Mesendoderm (in vitro differentiated cells): ENCODE results near the gene LHX3.

Source experiments
- DNase-seq: peaks from one replicate; pipeline ENCODE4 v3.0.0; 2013
- H2AK5ac ChIP-seq: 2 replicates; pipeline ENCODE4 v1.6.1; 2013; ENCODE audit warnings: low read length, inconsistent platforms
- H2BK120ac ChIP-seq: 2 replicates; pipeline ENCODE4 v1.6.1; 2013; ENCODE audit warnings: low read depth, mild to moderate bottlenecking, low read length, moderate library complexity, mixed read lengths
- H2BK15ac ChIP-seq: replicated peaks from 2 replicates; pipeline ENCODE4 v1.6.1; 2013; ENCODE audit warnings: low read depth, mild to moderate bottlenecking, moderate library complexity
- H2BK5ac ChIP-seq: 2 replicates; pipeline ENCODE4 v1.6.1; 2013; ENCODE audit warnings: low read length, inconsistent platforms
- H3K18ac ChIP-seq: 2 replicates; pipeline ENCODE4 v1.6.1; 2013; ENCODE audit warnings: mild to moderate bottlenecking, low read length, mixed read lengths
- H3K23ac ChIP-seq: one replicate; pipeline ENCODE4 v1.6.1; 2013; ENCODE audit warnings: low read length
- H3K27ac ChIP-seq: 2 replicates; pipeline ENCODE4 v1.5.1; 2013; ENCODE audit warnings: low read depth, mild to moderate bottlenecking, inconsistent platforms, low read length, moderate library complexity
- H3K27me3 ChIP-seq: 2 replicates; pipeline ENCODE4 v1.6.1; 2013; ENCODE audit warnings: low read length, control low read depth, mild to moderate bottlenecking, inconsistent platforms; ENCODE audit not compliant: insufficient read depth, poor library complexity
- H3K36me3 ChIP-seq: 2 replicates; pipeline ENCODE4 v1.6.1; 2013; ENCODE audit warnings: low read length, inconsistent platforms; ENCODE audit not compliant: control insufficient read depth, insufficient read depth
- H3K4ac ChIP-seq: one replicate; pipeline ENCODE4 v1.6.1; 2013; ENCODE audit warnings: low read depth, mild to moderate bottlenecking, low read length, moderate library complexity
- H3K4me1 ChIP-seq: 2 replicates; pipeline ENCODE4 v1.6.1; 2013; ENCODE audit warnings: low read depth, low read length, inconsistent platforms; ENCODE audit not compliant: control insufficient read depth
- H3K4me2 ChIP-seq: 2 replicates; pipeline ENCODE4 v1.6.1; 2013; ENCODE audit warnings: low read length
- H3K4me3 ChIP-seq: 2 replicates; pipeline ENCODE4 v1.5.1; 2013; ENCODE audit warnings: mild to moderate bottlenecking, low read length
- H3K56ac ChIP-seq: one replicate; pipeline ENCODE4 v1.6.1; 2013; ENCODE audit warnings: low read length
- H3K79me1 ChIP-seq: 2 replicates; pipeline ENCODE4 v1.6.1; 2013; ENCODE audit warnings: low read length, inconsistent platforms
- H3K79me2 ChIP-seq: 2 replicates; pipeline ENCODE4 v1.6.1; 2013; ENCODE audit warnings: mild to moderate bottlenecking, low read length; ENCODE audit not compliant: control insufficient read depth, insufficient read depth
- H3K9ac ChIP-seq: 2 replicates; pipeline ENCODE4 v1.6.1; 2013; ENCODE audit warnings: low read length, inconsistent platforms
- H4K5ac ChIP-seq: one replicate; pipeline ENCODE4 v1.6.1; 2013; ENCODE audit warnings: low read length
- H4K8ac ChIP-seq: one replicate; pipeline ENCODE4 v1.6.1; 2013; ENCODE audit warnings: low read depth, mild to moderate bottlenecking, control low read depth, low read length, moderate library complexity
- WGBS: extraction: QIAGEN DNeasy Blood & Tissue Kit; methylation state at CpG from one replicate; pipeline ENCODE4 v1.1.7; 2013; ENCODE audit warnings: low lambda C conversion rate, missing lambda C conversion rate; ENCODE audit not compliant: insufficient coverage; ENCODE audit errors: extremely low coverage; 5-methylcytosine and 5-hydroxymethylcytosine counted together

The LHX3 gene

GRCh38 chr9:136235171-136235570, 30.2 kb upstream of the LHX3 start:
- H2BK5ac ChIP-seq, result no peak overlapping the region
- no peak overlapping the region for H3K18ac ChIP-seq
- no peak overlapping the region for H3K27ac ChIP-seq
- H3K4me1 ChIP-seq, result no peaks in the 10 kb centered on the region
- H2AK5ac ChIP-seq, result no peak overlapping the region
- peaks cover 22% of the 10 kb centered on the region for H3K79me1 ChIP-seq
- no CpG with 5 or more reads among the region's 17 CpGs for WGBS
- H2BK120ac ChIP-seq, result no peak overlapping the region
- no peak overlapping the region for H3K9ac ChIP-seq
- H4K8ac ChIP-seq, result no peak overlapping the region
- H3K27me3 ChIP-seq, result no peaks in the 10 kb centered on the region
- no peak overlapping the region for H3K4ac ChIP-seq
- H3K4me2 ChIP-seq, result no peak overlapping the region
- peaks cover 21% of the 10 kb centered on the region for H3K79me2 ChIP-seq
- H3K4me3 ChIP-seq, result no peak overlapping the region
- H3K56ac ChIP-seq, result no peak overlapping the region
- no peak overlapping the region for H2BK15ac ChIP-seq
- no peak for DNase-seq
- no peak overlapping the region for H4K5ac ChIP-seq
- H3K23ac ChIP-seq, result no peak overlapping the region
- H3K36me3 ChIP-seq, result no peaks in the 10 kb centered on the region

- Histone ChIP-seq H3K4me3 (no peak overlapping the region), H2BK15ac (no peak overlapping the region), H3K27ac (no peak overlapping the region), H3K9ac (no peak overlapping the region), H2AK5ac (no peak overlapping the region), H3K4me1 (no peaks in the 10 kb centered on the region), H4K8ac (no peak overlapping the region), H3K18ac (no peak overlapping the region), H3K79me2 (peaks cover 19% of the 10 kb centered on the region), H3K27me3 (no peaks in the 10 kb centered on the region), H3K4ac (no peak overlapping the region), H3K36me3 (no peaks in the 10 kb centered on the region), H2BK5ac (no peak overlapping the region), H4K5ac (no peak overlapping the region), H3K4me2 (no peak overlapping the region), H3K23ac (no peak overlapping the region), H2BK120ac (no peak overlapping the region), H3K56ac (no peak overlapping the region), H3K79me1 (peaks cover 21% of the 10 kb centered on the region)
- WGBS, result no CpG with 5 or more reads among the region's 21 CpGs
- no peak for DNase-seq
These were observed 29.7 kb upstream of the LHX3 start for GRCh38 chr9:136234597-136234996.

DNA sequence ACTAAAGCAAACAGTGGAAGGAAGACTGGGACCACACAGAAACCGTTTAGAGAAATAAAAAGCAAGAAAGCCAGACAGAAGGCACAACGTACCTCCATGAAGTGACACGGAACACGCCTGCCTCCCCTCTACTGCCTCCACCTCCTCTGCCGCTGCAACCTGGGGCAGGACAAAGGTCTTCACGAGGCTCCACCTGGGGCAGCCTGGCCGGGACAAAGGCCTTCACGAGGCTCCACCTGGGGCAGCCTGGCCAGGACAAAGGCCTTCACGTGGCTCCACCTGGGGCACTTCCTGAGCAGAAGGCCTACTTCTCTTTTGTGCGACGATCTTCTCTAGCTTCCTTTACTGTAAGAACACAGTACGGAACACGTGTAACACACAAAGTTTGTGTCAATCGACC, 28.9 kb upstream of the LHX3 start:
- Histone ChIP-seq H2BK15ac (no peak overlapping the region), H3K18ac (no peak overlapping the region), H3K4ac (no peak overlapping the region), H2BK120ac (no peak overlapping the region), H3K79me1 (peaks cover 20% of the 10 kb centered on the region), H3K27me3 (no peaks in the 10 kb centered on the region), H4K5ac (no peak overlapping the region), H2AK5ac (no peak overlapping the region), H3K4me1 (no peaks in the 10 kb centered on the region), H3K56ac (no peak overlapping the region), H2BK5ac (no peak overlapping the region), H3K4me3 (no peak overlapping the region), H3K23ac (no peak overlapping the region), H4K8ac (no peak overlapping the region), H3K9ac (no peak overlapping the region), H3K27ac (no peak overlapping the region), H3K79me2 (peaks cover 15% of the 10 kb centered on the region), H3K4me2 (no peak overlapping the region), H3K36me3 (no peaks in the 10 kb centered on the region)
- no CpG with 5 or more reads among the region's 14 CpGs for WGBS
- no peak for DNase-seq

- H2BK120ac ChIP-seq, result no peak overlapping the region
- peaks cover 20% of the 10 kb centered on the region for H3K79me1 ChIP-seq
- H4K5ac ChIP-seq, result no peak overlapping the region
- H3K56ac ChIP-seq, result no peak overlapping the region
- DNase-seq, result no peak
- WGBS, result no CpG with 5 or more reads among the region's 15 CpGs
- no peak overlapping the region for H3K4me2 ChIP-seq
- peaks cover 11% of the 10 kb centered on the region for H3K79me2 ChIP-seq
- no peak overlapping the region for H3K9ac ChIP-seq
- H3K23ac ChIP-seq, result no peak overlapping the region
- no peaks in the 10 kb centered on the region for H3K36me3 ChIP-seq
- no peak overlapping the region for H3K4me3 ChIP-seq
- no peaks in the 10 kb centered on the region for H3K27me3 ChIP-seq
- H4K8ac ChIP-seq, result no peak overlapping the region
- H3K27ac ChIP-seq, result no peak overlapping the region
- H2BK15ac ChIP-seq, result no peak overlapping the region
- H2BK5ac ChIP-seq, result no peak overlapping the region
- H3K18ac ChIP-seq, result no peak overlapping the region
- no peak overlapping the region for H2AK5ac ChIP-seq
- H3K4me1 ChIP-seq, result no peaks in the 10 kb centered on the region
- H3K4ac ChIP-seq, result no peak overlapping the region
These were observed 28.5 kb upstream of the LHX3 start for GRCh38 chr9:136233411-136233810.

DNA sequence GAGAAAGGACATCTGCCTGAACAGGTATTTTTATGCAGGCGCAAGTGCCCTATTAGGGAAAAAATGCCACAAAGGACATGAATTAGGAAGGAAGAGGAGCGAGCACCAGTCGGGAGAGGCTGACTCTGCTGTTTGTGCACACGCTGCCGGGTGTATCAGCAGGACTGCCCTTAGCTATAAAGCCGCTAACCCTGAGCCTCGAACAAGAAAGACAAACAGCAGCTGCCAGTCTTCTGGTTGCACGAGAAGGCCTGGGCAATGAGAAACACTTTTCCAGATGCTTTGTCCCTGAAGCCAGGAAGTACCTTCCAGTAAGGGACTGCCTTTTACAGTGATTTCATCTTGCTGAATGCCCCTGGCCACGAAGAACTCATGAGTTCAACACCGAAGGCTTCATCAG, 28.0 kb upstream of the LHX3 start:
- no peak overlapping the region for H3K4me2 ChIP-seq
- H3K56ac ChIP-seq, result no peak overlapping the region
- no peak overlapping the region for H2AK5ac ChIP-seq
- no peak overlapping the region for H3K18ac ChIP-seq
- no peaks in the 10 kb centered on the region for H3K27me3 ChIP-seq
- H3K9ac ChIP-seq, result no peak overlapping the region
- peaks cover 6% of the 10 kb centered on the region for H3K79me2 ChIP-seq
- H4K5ac ChIP-seq, result no peak overlapping the region
- no peak overlapping the region for H2BK15ac ChIP-seq
- H3K4me3 ChIP-seq, result no peak overlapping the region
- H3K4ac ChIP-seq, result no peak overlapping the region
- no peak overlapping the region for H4K8ac ChIP-seq
- no peaks in the 10 kb centered on the region for H3K36me3 ChIP-seq
- H3K27ac ChIP-seq, result no peak overlapping the region
- no peaks in the 10 kb centered on the region for H3K4me1 ChIP-seq
- H2BK120ac ChIP-seq, result no peak overlapping the region
- H3K79me1 ChIP-seq, result peaks cover 17% of the 10 kb centered on the region
- no CpG with 5 or more reads among the region's 10 CpGs for WGBS
- no peak overlapping the region for H3K23ac ChIP-seq
- no peak overlapping the region for H2BK5ac ChIP-seq
- no peak for DNase-seq

DNA sequence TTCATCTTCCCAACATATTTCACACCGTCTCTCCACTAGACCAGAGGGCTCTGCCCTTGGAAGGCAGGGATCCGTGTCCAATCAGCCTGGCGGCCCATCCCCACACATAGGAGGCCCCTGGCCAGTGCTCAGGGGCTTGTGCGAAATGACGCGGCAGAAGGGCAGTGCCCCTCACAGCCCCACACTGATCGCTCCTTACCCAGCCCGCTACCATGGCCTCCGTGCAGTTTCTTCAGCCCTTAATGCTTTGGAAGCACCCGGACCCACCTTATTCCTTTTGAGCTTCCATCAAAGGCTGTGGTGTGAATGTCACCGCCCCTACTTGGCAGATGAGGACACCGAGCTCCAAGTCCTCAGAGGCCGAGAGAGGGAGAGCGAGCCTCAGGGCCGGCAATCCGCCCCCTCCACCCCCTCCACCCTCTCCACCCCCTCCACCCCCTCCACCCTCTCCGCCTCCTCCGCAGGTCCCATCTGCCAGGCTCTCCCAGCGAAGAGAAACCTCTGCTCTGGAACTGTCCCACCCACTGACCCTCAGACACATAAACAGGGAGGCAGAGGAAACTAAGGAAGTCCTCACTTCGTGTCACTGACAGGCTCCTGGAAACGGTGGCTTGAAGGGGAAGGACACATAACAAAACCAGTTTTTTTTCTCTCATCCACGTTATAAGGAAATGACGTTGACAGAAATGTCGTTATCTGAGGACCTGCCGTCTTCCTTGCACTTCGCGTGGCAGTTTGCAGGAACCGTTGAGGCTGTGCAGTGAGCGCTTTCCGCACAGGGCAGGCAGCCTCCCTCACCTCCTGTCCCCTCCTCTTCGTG, 26.8 kb upstream of the LHX3 start:
- no peaks in the 10 kb centered on the region for H3K4me1 ChIP-seq
- H3K4ac ChIP-seq, result no peak overlapping the region
- H3K36me3 ChIP-seq, result no peaks in the 10 kb centered on the region
- H2BK15ac ChIP-seq, result no peak overlapping the region
- no peak overlapping the region for H3K18ac ChIP-seq
- no peak overlapping the region for H3K23ac ChIP-seq
- no peak overlapping the region for H3K27ac ChIP-seq
- H3K79me1 ChIP-seq, result peaks cover 18% of the 10 kb centered on the region
- no peak overlapping the region for H2BK5ac ChIP-seq
- peaks cover 5% of the 10 kb centered on the region for H3K79me2 ChIP-seq
- H2AK5ac ChIP-seq, result no peak overlapping the region
- no peak overlapping the region for H4K5ac ChIP-seq
- no peak overlapping the region for H4K8ac ChIP-seq
- H2BK120ac ChIP-seq, result no peak overlapping the region
- no peak overlapping the region for H3K9ac ChIP-seq
- H3K4me3 ChIP-seq, result no peak overlapping the region
- no CpG with 5 or more reads among the region's 31 CpGs for WGBS
- no peaks in the 10 kb centered on the region for H3K27me3 ChIP-seq
- no peak overlapping the region for H3K4me2 ChIP-seq
- no peak overlapping the region for H3K56ac ChIP-seq
- DNase-seq, result no peak
